Activated naive CD8-positive, alpha-beta T cell treated with anti-CD3 and anti-CD28 coated beads for 36 hours (primary cell): ENCODE measurements around the gene RHOBTB1. TPM values are rescaled to one million over a fixed set of nuclear protein-coding genes. Genes with fewer than 3 reads are reported as not detected.

Experiments
- DNase-seq: peaks from one replicate; pipeline ENCODE4 v3.0.0; 2021
- H3K27ac Mint-ChIP-seq: one replicate; pipeline ENCODE4 v1.8.0; 2022; ENCODE audit warnings: mild to moderate bottlenecking, moderate library complexity, mixed read lengths
- H3K27me3 Mint-ChIP-seq: one replicate; pipeline ENCODE4 v1.8.0; 2022; ENCODE audit warnings: mild to moderate bottlenecking, mixed read lengths
- H3K36me3 Mint-ChIP-seq: one replicate; pipeline ENCODE4 v1.8.0; 2021; ENCODE audit warnings: mild to moderate bottlenecking, mixed read lengths
- H3K4me1 Mint-ChIP-seq: one replicate; pipeline ENCODE4 v1.8.0; 2021; ENCODE audit warnings: mixed read lengths
- H3K4me3 Mint-ChIP-seq: one replicate; pipeline ENCODE4 v1.8.0; 2022; ENCODE audit warnings: mild to moderate bottlenecking, moderate library complexity, mixed read lengths
- H3K9me3 Mint-ChIP-seq: one replicate; pipeline ENCODE4 v1.8.0; 2022; ENCODE audit warnings: mixed read lengths
- total RNA-seq, 2 experiments: library from RNA; stranded (reverse); gene quantifications; one replicate each; pipeline ENCODE4 v1.2.3, GENCODE V29; 2021

The RHOBTB1 gene
- total RNA-seq, 2 experiments from 2014 or later: 0.16 TPM; not detected in 1

DNA sequence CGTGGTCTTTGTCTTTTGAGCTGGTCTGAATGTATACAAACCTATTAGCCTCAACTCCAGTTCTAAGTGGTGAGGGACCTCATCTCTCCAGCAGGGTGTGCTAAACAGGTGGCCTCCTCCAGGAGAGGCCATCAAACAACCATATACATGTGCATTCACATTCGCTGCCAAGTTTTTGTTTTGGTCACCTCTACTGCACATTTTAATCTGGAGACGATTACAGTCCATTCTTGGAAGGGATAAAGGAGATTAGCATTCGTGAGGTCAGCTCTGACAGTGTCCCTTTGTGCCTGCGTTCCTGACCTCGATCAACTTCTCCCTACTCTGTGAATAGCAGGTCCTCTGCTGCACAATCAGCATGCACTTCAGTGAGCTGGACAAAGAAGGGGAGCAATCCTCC is 60.8 kb downstream of the RHOBTB1 start:
- Mint-ChIP-seq H3K4me3 (no peak overlapping the region), H3K9me3 (no peaks in the 10 kb centered on the region), H3K27me3 (no peaks in the 10 kb centered on the region), H3K27ac (no peak overlapping the region), H3K4me1 (no peaks in the 10 kb centered on the region), H3K36me3 (no peaks in the 10 kb centered on the region)
- no peak for DNase-seq

DNA sequence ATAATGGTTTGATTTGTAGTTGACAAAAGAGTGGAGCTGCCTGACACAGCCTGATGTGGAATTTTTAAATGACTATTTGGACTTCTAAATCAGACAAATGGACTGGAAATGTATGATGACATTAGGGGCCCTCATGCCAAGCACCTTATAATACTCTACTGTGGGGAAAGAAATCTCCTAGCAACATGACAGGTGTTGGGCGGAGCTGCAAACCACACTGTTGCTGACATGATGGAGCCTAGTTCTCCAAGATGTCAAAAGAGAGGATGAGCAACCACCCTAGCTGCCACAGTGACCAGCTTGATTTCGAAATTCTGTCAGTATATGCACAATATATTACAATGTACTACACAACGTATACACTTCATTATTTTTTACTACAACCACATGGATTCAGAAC is 65.8 kb downstream of the RHOBTB1 start:
- Mint-ChIP-seq H3K27me3 (no peaks in the 10 kb centered on the region), H3K9me3 (no peaks in the 10 kb centered on the region)

GRCh38 chr10:60877777-60878120 is 66.2 kb downstream of the RHOBTB1 start:
- H3K27me3 Mint-ChIP-seq: no peaks in the 10 kb centered on the region
- DNase-seq: no peak
- H3K9me3 Mint-ChIP-seq: no peaks in the 10 kb centered on the region
- H3K27ac Mint-ChIP-seq: no peak overlapping the region
- H3K36me3 Mint-ChIP-seq: no peaks in the 10 kb centered on the region
- no peaks in the 10 kb centered on the region for H3K4me1 Mint-ChIP-seq
- H3K4me3 Mint-ChIP-seq: no peak overlapping the region

More for the DNA sequence above, 65.8 kb downstream of the RHOBTB1 start:
- Mint-ChIP-seq H3K27ac (no peak overlapping the region), H3K4me1 (no peaks in the 10 kb centered on the region), H3K36me3 (no peaks in the 10 kb centered on the region), H3K4me3 (no peak overlapping the region)
- DNase-seq: no peak

GRCh38 chr10:60877061-60877776 is 66.8 kb downstream of the RHOBTB1 start:
- H3K9me3 Mint-ChIP-seq: no peaks in the 10 kb centered on the region
- no peaks in the 10 kb centered on the region for H3K27me3 Mint-ChIP-seq
- DNase-seq: no peak
- no peak overlapping the region for H3K4me3 Mint-ChIP-seq
- H3K27ac Mint-ChIP-seq: no peak overlapping the region
- no peaks in the 10 kb centered on the region for H3K4me1 Mint-ChIP-seq
- no peaks in the 10 kb centered on the region for H3K36me3 Mint-ChIP-seq

GRCh38 chr10:60873758-60874157 is 70.2 kb downstream of the RHOBTB1 start:
- Mint-ChIP-seq H3K9me3 (no peaks in the 10 kb centered on the region), H3K27me3 (no peaks in the 10 kb centered on the region), H3K4me1 (no peaks in the 10 kb centered on the region), H3K4me3 (no peak overlapping the region), H3K36me3 (no peaks in the 10 kb centered on the region), H3K27ac (no peak overlapping the region)
- DNase-seq: no peak

DNA sequence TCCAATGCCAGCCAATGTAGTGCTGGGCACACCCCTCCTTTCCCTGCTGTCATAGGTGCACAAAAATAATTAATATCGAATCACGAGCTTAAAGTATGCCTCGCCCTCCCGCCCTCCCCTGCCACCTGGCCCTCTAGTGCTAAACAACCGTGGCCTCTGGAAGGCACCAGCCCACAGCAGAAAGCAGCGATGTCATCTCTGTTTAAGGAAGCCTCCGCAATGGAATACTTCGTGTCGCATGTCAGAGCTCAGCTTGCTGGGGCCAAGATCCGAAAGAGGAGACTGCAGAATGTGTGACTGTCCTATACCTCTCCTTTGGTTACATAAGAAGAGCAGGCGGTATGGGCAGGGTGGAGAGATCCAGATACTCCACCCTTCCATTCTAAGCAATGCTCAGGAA is 71.5 kb downstream of the RHOBTB1 start:
- no peaks in the 10 kb centered on the region for H3K27me3 Mint-ChIP-seq
- no peaks in the 10 kb centered on the region for H3K36me3 Mint-ChIP-seq
- H3K9me3 Mint-ChIP-seq: no peaks in the 10 kb centered on the region
- H3K4me3 Mint-ChIP-seq: no peak overlapping the region
- H3K27ac Mint-ChIP-seq: no peak overlapping the region
- H3K4me1 Mint-ChIP-seq: no peaks in the 10 kb centered on the region
- no peak for DNase-seq

DNA sequence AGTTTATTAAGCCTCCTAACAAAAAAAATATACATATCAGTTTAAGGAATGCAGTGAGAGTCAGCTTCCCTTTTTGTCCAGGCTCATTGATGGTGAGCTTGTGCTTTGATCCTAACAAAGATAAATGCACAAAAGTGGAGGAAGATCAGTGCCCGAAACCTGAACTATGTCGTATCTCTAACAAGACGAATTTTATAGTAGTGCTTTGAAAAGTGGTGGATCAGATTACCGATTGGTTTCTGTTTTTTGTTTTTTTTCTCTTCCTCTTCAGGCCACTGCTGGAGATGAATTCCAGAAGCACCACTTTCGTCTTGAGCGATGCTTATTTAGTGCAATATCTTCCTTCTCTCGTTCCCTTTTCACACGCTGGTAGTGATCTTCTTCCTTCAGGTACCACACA is 72.8 kb downstream of the RHOBTB1 start:
- Mint-ChIP-seq H3K9me3 (no peaks in the 10 kb centered on the region), H3K36me3 (no peaks in the 10 kb centered on the region), H3K27ac (no peak overlapping the region), H3K27me3 (no peaks in the 10 kb centered on the region), H3K4me3 (no peak overlapping the region), H3K4me1 (no peaks in the 10 kb centered on the region)
- no peak for DNase-seq

- H3K36me3 Mint-ChIP-seq: no peaks in the 10 kb centered on the region
- H3K27ac Mint-ChIP-seq: no peak overlapping the region
- H3K9me3 Mint-ChIP-seq: no peaks in the 10 kb centered on the region
- H3K27me3 Mint-ChIP-seq: no peaks in the 10 kb centered on the region
- H3K4me1 Mint-ChIP-seq: no peaks in the 10 kb centered on the region
- no peak overlapping the region for H3K4me3 Mint-ChIP-seq
- DNase-seq: no peak
These were observed 73.2 kb downstream of the RHOBTB1 start for GRCh38 chr10:60870803-60871202.

DNA sequence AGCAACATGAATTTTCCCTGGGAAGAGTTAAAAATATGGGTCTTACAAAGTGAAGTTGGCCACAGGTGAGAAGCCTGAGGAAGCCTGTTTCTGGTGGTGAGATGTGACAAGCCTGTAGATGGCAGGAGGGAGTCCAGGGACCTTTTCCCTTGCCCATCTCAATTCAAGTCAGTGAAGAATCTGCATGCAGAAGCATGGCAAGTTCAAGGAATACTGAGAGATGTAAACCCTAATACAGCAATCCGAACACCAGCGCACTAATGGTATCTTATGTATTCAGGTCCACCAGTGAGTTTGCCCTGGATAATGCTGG is 73.6 kb downstream of the RHOBTB1 start:
- no peaks in the 10 kb centered on the region for H3K27me3 Mint-ChIP-seq
- DNase-seq: no peak
- H3K36me3 Mint-ChIP-seq: no peaks in the 10 kb centered on the region
- no peak overlapping the region for H3K4me3 Mint-ChIP-seq
- no peaks in the 10 kb centered on the region for H3K9me3 Mint-ChIP-seq
- H3K4me1 Mint-ChIP-seq: no peaks in the 10 kb centered on the region
- H3K27ac Mint-ChIP-seq: no peak overlapping the region

- H3K4me1 Mint-ChIP-seq: no peaks in the 10 kb centered on the region
- H3K36me3 Mint-ChIP-seq: no peaks in the 10 kb centered on the region
- H3K9me3 Mint-ChIP-seq: no peaks in the 10 kb centered on the region
- H3K27ac Mint-ChIP-seq: no peak overlapping the region
- H3K27me3 Mint-ChIP-seq: no peaks in the 10 kb centered on the region
- no peak for DNase-seq
- no peak overlapping the region for H3K4me3 Mint-ChIP-seq
These were observed 74.2 kb downstream of the RHOBTB1 start for GRCh38 chr10:60869652-60870415.

- Mint-ChIP-seq H3K4me3 (no peak overlapping the region), H3K36me3 (no peaks in the 10 kb centered on the region), H3K27me3 (no peaks in the 10 kb centered on the region), H3K4me1 (no peaks in the 10 kb centered on the region), H3K9me3 (no peaks in the 10 kb centered on the region), H3K27ac (no peak overlapping the region)
- no peak for DNase-seq
These were observed 75.0 kb downstream of the RHOBTB1 start for GRCh38 chr10:60868946-60869345.

GRCh38 chr10:60865198-60865783 is 78.7 kb downstream of the RHOBTB1 start:
- no peak overlapping the region for H3K4me3 Mint-ChIP-seq
- H3K9me3 Mint-ChIP-seq: no peaks in the 10 kb centered on the region

DNA sequence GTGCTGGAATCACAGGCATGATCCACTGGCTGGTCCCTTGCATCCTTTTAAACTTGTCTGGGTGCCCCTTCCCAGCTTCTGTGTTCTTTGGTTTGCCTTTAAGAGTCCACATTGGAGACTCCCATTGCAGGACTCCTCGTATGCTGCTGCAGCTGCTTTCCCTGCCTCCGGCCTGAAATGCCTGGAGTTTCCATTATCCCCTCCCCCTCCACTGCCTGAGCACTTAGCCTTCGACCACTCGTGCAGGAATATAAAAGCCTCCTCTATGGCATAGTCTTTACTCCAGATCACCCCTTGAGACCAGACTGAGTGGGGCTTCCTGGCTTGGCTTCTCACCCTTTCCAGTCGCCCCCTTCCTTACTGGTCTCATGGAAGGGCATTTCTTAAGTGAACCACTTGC is 80.2 kb downstream of the RHOBTB1 start:
- no peaks in the 10 kb centered on the region for H3K36me3 Mint-ChIP-seq
- H3K4me1 Mint-ChIP-seq: no peaks in the 10 kb centered on the region
- H3K9me3 Mint-ChIP-seq: no peaks in the 10 kb centered on the region
- H3K4me3 Mint-ChIP-seq: no peak overlapping the region
- H3K27ac Mint-ChIP-seq: no peak overlapping the region
- peaks cover 3% of the 10 kb centered on the region for H3K27me3 Mint-ChIP-seq
- no peak for DNase-seq

More at GRCh38 chr10:60865198-60865783, 78.7 kb downstream of the RHOBTB1 start:
- Mint-ChIP-seq H3K36me3 (no peaks in the 10 kb centered on the region), H3K27ac (no peak overlapping the region), H3K4me1 (no peaks in the 10 kb centered on the region), H3K27me3 (no peaks in the 10 kb centered on the region)
- no peak for DNase-seq

- Mint-ChIP-seq H3K4me1 (no peaks in the 10 kb centered on the region), H3K27me3 (peaks cover 6% of the 10 kb centered on the region), H3K27ac (no peak overlapping the region), H3K36me3 (no peaks in the 10 kb centered on the region), H3K9me3 (no peaks in the 10 kb centered on the region), H3K4me3 (no peak overlapping the region)
- DNase-seq: no peak
These were observed 81.5 kb downstream of the RHOBTB1 start for GRCh38 chr10:60862517-60862916.

DNA sequence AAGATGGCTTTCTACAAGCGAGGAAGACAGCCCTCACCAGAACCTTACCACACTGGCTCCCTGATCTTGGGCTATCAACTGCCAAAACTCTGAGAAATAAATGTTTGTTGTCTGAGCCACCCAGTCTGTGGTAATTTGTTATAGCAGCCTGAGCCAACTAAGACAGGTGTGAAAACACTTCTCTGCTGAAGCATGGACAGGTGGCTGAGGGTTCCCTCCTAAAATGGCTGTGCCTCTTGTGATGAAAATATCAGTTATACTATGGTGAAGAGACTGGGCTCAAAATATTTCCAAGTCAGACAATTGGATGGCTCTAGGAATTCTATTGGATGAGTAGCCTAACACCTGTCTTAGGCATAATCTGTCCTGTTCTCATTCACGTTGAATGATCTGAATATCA is 87.6 kb downstream of the RHOBTB1 start:
- no peaks in the 10 kb centered on the region for H3K36me3 Mint-ChIP-seq
- H3K9me3 Mint-ChIP-seq: no peaks in the 10 kb centered on the region
- H3K27ac Mint-ChIP-seq: no peak overlapping the region

GRCh38 chr10:60853637-60854036 is 90.3 kb downstream of the RHOBTB1 start:
- Mint-ChIP-seq H3K4me3 (no peak overlapping the region), H3K36me3 (no peaks in the 10 kb centered on the region), H3K9me3 (no peaks in the 10 kb centered on the region), H3K27me3 (peaks cover 4% of the 10 kb centered on the region), H3K4me1 (no peaks in the 10 kb centered on the region), H3K27ac (no peak overlapping the region)
- DNase-seq: no peak

More for the DNA sequence above, 87.6 kb downstream of the RHOBTB1 start:
- Mint-ChIP-seq H3K4me1 (no peaks in the 10 kb centered on the region), H3K4me3 (no peak overlapping the region), H3K27me3 (peaks cover 6% of the 10 kb centered on the region)
- DNase-seq: no peak
